Ecto neural progenitor cell (in vitro differentiated cells): ENCODE measurements around the gene TSPYL6.
"Not testable (repeated sequence)": the region's sequence is repeated elsewhere in the genome, so short reads cannot be mapped to it uniquely, and the experiment has no call there.

Source experiments
- DNase-seq: peaks from one replicate; pipeline ENCODE4 v3.0.0-alpha.2; 2018; ENCODE audit warnings: low spot score

The TSPYL6 gene

DNA sequence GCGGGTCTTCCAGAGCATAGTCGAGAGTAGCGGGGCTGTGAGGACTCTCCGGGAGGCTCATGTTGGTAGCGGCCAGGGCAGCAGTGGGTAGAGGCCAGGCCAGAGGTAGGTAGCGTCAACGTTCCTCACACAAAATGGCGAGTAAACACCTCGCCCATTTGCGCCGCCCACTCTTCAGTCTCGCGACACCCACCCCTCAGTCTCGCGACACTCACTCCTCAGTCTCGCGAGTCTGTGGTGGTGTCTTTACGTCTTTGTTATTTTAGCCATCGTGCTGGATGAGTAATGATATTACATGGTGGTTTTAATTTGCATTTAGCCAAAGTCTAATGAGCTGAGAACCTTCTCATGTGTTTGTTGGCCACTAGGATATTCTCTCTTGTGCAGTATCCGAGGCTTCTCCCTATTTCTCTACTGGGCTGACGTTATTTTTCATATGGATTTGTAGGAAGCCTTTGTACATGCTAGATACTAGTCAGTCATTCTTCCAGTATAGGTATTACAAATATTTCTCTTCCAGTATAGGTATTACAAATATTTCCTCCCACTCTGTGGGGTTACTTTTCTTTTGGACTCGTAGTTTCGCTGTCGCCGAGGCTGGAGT, at the start of gene TSPYL6:
Gene TSPYL6, minus strand, starts transcription at position 139 of the 604 bp plus-strand sequence. Its CDS starts 78 bp downstream, at position 61.
- no peak for DNase-seq

DNA sequence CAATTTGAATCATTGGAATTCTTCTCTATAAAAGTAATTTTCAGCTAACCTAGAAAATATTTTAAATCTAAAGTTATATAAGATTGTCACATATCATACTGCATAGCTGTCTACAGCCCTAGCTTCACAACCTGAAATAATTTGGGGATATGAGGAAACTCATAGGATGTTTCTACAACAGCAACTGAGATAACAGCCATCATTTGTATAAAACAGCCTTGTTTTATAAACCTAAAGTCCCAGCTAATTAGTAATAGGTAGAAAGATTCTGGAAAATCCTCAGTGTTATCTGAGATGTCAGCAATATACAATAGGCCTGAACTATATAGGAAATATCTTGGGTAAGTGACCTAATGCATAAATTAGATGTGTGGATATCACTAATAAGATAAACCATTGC, 47.6 kb upstream of the TSPYL6 start:
- DNase-seq, result no peak

- DNase-seq, result no peak
These were observed 42.5 kb upstream of the TSPYL6 start for GRCh38 chr2:54298514-54298913.

DNA sequence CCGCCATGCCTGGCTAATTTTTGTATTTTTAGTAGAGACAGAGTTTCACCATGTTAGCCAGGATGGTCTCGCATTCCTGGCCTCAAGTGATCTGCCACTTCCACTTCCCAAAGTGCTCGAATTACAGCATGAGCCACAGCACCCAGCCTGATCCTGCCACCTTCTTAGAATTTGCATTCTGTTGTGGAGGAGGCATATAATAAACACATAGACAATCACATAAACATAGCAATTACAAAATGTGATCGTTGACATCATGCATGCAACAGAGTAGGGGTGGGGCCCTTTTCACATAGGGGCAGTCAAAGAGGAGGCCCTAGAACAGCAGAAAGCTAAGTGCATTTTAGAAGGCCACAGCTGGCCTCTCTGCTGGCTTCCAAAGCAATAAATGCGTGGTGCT, 39.9 kb upstream of the TSPYL6 start:
- DNase-seq, result no peak

- DNase-seq, result not testable (repeated sequence)
These were observed 38.6 kb upstream of the TSPYL6 start for GRCh38 chr2:54294665-54295064.

- no peak for DNase-seq
These were observed 34.5 kb upstream of the TSPYL6 start for GRCh38 chr2:54290356-54291025.

DNA sequence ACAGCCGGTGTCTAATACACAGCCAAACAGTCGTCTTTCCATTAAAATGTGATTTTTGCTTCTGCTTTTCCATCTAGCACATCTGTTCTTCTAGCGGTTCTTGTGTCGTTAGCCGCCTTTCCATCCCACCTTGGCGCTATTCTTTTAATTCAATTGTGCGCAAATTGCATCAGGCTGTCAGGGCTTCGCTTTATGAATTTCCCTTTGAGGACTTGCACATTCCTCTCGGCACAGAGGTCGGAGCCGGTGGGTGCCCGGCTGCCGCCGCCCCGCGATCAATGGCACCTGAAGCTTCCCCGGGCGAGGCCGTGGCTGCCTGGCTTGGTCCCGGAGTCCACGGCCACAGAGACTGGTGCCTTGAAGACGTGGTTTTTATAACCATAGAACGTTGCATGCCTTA, 33.9 kb upstream of the TSPYL6 start:
- DNase-seq, result no peak

- no peak for DNase-seq
These were observed 31.5 kb upstream of the TSPYL6 start for GRCh38 chr2:54287532-54287931.

DNA sequence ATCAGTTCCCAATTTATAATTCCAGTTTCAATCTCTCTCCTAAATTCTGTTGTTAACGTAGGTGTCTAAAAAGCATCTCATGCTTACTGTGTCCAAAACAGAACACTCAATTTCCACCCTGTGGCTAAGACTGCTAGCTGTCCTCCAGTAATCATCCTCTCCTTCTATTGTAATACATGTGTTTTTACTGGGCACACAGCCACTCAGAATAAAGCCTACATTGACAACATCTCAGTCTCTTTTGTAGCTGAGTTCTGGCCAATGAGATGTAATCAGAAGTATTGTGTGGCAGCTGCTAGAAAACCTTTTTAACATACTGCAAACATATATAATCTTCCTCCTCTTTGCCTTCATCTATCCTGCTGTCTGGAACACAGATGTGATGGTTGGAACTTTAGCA, 29.4 kb upstream of the TSPYL6 start:
- DNase-seq, result no peak

GRCh38 chr2:54284826-54285225, 28.8 kb upstream of the TSPYL6 start:
- DNase-seq, result no peak

DNA sequence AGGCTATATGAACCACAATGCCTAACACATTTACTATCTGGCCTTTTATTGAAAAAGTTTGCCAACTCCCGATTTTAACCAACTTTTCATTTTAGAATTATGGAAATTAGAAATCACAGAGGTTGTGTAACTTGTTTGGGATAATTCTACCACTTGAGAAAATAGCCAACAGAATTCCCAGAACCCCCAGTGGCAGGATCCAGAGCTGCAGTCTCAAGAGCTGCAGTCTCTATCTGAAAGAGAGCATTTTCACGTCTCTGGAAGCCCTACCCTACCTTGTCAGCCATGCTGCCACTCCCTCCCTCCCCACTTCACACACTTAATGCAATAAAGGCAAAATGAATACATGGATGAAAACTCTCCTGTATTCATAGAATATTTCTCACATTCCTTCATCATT, 23.4 kb upstream of the TSPYL6 start:
- DNase-seq, result no peak

DNA sequence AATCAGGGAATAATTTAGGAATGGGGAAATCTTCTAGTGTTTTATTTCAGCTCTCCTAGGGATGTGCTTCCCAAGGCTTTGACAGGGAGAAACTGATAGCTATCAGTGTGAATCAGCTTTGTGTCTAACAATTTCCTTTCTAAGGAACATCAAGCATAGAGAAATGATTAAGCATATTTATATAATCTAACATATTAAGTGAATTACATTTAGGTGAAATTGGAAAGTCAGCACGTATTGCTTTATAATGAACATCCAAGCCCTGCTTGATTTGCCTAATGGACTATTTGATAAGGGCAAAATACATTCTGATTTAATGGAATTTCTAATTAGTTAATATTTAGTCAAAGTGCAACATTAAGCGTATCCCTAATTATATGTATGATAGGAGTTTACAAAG, 19.5 kb upstream of the TSPYL6 start:
- DNase-seq, result no peak

- no peak for DNase-seq
These were observed 18.8 kb upstream of the TSPYL6 start for GRCh38 chr2:54274781-54275242.

GRCh38 chr2:54271843-54272627, 16.0 kb upstream of the TSPYL6 start:
- DNase-seq, result no peak

- DNase-seq, result no peak
These were observed 15.2 kb upstream of the TSPYL6 start for GRCh38 chr2:54271189-54271588.

DNA sequence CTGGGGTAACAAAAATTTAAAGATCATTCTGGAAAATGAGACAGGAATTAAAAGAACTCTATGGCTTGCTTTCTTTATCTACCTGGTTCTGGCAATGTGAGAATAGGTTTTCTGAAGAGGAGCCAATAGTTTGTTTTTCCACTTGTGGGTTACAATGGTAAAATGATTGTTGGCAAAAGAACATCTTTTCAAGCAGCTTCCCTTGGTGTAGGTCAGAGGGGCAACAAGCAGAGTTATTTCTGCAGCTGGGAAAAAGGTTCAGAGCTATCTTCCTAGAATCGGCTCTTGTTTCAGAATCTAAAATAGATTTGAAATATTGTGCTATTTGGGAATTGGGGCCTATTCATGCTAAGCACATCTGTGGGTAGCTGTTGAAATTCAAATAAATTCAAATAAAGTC, 11.5 kb upstream of the TSPYL6 start:
- no peak for DNase-seq

- DNase-seq, result not testable (repeated sequence)
These were observed 9.1 kb upstream of the TSPYL6 start for GRCh38 chr2:54265081-54265480.

- no peak for DNase-seq
These were observed 6.2 kb upstream of the TSPYL6 start for GRCh38 chr2:54262015-54262765.

GRCh38 chr2:54261537-54261936, 5.5 kb upstream of the TSPYL6 start:
- DNase-seq, result no peak

DNA sequence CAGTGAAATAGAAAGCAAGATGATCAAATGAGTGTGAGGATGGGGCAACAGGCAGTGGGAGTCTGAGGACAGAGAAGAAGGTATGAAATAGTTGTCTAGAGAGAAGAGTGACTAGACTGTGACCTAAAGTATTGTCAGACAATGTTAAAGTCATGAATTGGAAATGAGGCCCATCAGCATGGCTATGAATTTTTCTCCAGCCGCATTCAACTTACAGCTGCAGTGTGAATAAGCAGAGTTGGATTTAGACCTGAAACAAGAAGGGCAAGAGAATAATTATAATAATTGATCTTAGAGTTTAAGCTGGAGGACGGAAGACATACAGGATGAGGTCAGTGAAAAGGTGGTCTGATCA, 4.2 kb upstream of the TSPYL6 start:
- no peak for DNase-seq

DNA sequence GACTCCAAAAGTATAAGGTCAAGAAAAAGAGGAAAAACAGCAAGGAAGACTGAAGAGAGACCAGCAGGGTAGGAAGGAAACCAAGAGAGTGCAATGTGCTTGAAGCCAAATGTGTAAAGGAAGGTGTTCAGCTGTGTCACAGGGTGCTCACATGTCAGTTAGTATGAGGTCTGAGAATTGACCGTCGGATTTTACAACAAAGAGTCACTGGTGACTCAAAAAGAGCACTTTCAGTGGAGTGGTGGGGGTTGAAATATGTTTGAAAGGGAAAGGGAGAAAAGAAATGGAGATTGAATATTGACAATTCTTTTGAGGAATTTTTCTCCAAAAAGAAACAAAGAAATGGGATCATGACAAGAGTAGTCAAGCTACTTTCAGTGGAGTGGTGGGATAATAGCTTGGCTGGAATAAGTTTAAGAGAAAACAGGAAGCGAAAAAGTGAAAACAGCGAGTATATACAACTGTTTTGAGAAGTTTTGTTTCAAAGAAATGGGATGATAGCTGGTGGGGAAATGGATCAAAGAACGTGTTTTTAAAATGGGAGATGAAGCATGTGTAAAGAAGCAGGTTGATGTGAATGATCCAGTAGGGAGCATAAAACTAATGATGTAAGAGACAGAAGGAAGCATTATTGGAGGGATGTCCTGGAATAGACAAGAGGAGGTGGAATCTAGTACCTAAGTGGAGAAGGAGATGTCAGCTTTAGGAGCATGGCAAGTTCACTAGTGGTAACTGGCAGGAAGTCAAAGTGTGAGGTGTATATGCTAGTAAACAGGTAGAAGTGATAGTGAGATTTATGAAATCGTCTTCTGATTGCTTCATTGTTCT, 3.6 kb upstream of the TSPYL6 start:
- DNase-seq, result no peak

- DNase-seq, result no peak
These were observed 2.1 kb upstream of the TSPYL6 start for GRCh38 chr2:54258166-54258565.
